ENCODE results near the gene VSIR.

DNA sequence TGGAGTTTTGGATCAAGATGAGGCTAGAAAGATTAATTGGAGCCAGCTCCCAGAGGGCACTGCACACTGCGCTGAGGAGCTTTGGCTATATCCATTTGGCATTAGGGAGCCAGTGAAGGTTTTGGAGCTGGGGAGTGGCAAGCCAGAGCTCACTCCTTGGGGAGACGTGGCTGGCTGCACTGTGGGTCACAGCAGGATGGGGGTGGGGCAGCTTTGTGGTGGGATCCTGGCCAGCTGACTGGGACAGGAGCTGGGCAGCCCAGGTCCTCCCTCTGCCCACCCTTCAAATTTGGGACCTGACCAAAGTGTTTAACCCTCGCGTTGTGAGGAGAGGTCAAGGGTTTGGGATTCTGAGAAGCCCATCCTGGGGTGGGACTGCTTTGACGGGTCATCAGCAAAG lies 58.7 kb downstream of the VSIR start:
- no peak for TF ChIP-seq POLR2AphosphoS5 (IDR thresholded peaks at IDR 0.05)
- TF ChIP-seq, protein P1, sequence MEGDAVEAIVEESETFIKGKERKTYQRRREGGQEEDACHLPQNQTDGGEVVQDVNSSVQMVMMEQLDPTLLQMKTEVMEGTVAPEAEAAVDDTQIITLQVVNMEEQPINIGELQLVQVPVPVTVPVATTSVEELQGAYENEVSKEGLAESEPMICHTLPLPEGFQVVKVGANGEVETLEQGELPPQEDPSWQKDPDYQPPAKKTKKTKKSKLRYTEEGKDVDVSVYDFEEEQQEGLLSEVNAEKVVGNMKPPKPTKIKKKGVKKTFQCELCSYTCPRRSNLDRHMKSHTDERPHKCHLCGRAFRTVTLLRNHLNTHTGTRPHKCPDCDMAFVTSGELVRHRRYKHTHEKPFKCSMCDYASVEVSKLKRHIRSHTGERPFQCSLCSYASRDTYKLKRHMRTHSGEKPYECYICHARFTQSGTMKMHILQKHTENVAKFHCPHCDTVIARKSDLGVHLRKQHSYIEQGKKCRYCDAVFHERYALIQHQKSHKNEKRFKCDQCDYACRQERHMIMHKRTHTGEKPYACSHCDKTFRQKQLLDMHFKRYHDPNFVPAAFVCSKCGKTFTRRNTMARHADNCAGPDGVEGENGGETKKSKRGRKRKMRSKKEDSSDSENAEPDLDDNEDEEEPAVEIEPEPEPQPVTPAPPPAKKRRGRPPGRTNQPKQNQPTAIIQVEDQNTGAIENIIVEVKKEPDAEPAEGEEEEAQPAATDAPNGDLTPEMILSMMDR (IDR thresholded peaks at IDR 0.05): no peak
